HG02840 (cell line): Measurements from ENCODE around the gene RFESD.
"Not testable (repeated sequence)": the region's sequence is repeated elsewhere in the genome, so short reads cannot be mapped to it uniquely, and the experiment has no call there.

Experiments
- ATAC-seq: cut with Tn5 transposase; IDR thresholded peaks from one replicate; pipeline ENCODE4 v1.9.1; 2021; ENCODE audit warnings: mild to moderate bottlenecking, moderate library complexity, moderate number of reproducible peaks; ENCODE audit not compliant: unreplicated experiment, low FRiP score

Gene RFESD

DNA sequence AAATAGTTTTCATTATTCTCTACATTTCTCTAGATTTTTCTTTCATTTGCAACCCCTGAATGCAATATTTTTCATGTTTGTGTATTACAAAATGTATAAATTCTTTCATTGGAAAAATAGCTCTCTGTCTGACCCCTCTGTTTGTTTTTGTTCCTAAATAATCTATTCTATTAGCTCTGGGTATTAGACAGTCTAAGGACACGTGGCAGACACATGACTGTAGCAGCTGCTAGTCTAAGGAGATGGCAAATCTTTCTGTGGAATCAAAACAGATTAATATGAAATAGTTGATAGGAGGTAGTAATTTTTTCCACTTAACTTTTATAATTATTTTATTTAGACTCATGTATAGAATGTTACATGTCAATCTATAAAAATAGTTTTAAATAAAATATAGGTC, 57.6 kb downstream of the RFESD start:
- no peak for ATAC-seq

DNA sequence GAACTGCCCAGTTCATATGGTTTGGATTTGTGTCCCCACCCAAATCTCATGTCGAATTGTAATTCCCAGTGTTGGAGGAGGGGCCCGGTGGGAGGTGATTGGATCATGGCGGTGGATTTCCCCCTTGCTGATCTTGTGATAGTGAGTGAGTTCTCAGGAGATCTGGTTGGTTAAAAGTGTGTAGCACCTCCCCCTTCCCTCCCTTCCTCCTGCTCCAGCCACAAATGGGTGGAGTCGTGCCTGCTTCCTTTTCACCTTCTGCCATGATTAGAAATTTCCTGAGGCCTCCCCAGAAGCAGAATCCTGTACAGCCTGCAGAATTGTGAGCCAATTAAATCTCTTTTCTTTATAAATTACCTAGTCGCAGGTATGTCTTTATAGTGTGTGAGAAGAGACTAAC, 59.6 kb downstream of the RFESD start:
- not testable (repeated sequence) for ATAC-seq

DNA sequence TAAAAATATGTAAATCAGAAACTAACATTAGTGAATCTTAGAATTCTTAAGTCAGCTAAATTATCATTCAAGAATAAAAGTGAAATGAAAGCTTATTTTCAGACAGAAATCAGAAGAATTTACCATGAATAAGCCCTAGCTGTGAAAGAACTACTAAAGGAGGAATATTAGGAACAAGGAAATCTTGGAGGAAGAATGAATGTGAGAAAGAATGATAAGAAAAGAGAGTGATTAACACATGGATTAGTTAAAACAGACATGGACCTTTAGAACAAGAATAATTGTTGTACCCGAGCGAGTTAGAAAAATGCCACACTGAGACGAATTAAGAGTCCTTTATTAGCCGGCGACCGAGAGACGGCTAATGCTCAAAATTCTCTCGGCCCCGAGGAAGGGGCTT, 60.5 kb downstream of the RFESD start:
- ATAC-seq = no peak
